Thyroid gland (tissue), 4 donors: ENCODE results near the gene PSTPIP1.

ENCODE experiments used
- CTCF ChIP-seq, 6 experiments: fragments of 200-600 bp in 3 of 6; fragments of 450-650 bp in 3 of 6; sonication (generic) in 3 of 6; IDR thresholded peaks; one replicate each; pipeline ENCODE4 v1.5.1; 2016 to 2019; ENCODE audit warnings: antibody characterized with exemption in 6 of 6, mild to moderate bottlenecking in 2 of 6, inconsistent platforms in 1 of 6, moderate library complexity in 1 of 6
- POLR2A ChIP-seq, 2 donors: fragments of 450-650 bp; IDR thresholded peaks; one replicate each; pipeline ENCODE4 v1.6.1; 2017; ENCODE audit warnings: antibody characterized with exemption in 2 of 2, mild to moderate bottlenecking in 2 of 2, moderate library complexity in 1 of 2

GRCh38 chr15:77024273-77025082, 29.6 kb downstream of the PSTPIP1 start:
- TF ChIP-seq CTCF (IDR thresholded peaks at IDR 0.05) (peak; percentile 77 to 97 (median 88)), POLR2A (IDR thresholded peaks at IDR 0.05) (no peak)
